Spleen (tissue), 7 donors: Measurements from ENCODE around the gene GJE1.

Experiments
- CTCF ChIP-seq, 11 experiments: fragments of 200-600 bp in 7 of 11; fragments of 450-650 bp in 4 of 11; sonication (generic) in 4 of 11; IDR thresholded peaks in 8 of 11; conservative IDR thresholded peaks in 3 of 11; 1 replicate in 7 of 11; 2 replicates in 4 of 11; pipeline versions ENCODE4 v1.4.0 to v1.8.0; 2016 to 2021; ENCODE audit warnings: antibody characterized with exemption in 11 of 11, inconsistent platforms in 4 of 11, mild to moderate bottlenecking in 1 of 11
- POLR2A ChIP-seq, 3 donors: fragments of 450-650 bp; IDR thresholded peaks; one replicate each; pipeline ENCODE4 v1.5.1; 2017; ENCODE audit warnings: antibody characterized with exemption in 3 of 3, mild to moderate bottlenecking in 1 of 3
- POLR2AphosphoS5 ChIP-seq, 3 donors: sonication (generic); formaldehyde crosslinking; IDR thresholded peaks; one replicate each; pipeline ENCODE4 v1.5.1; 2017; ENCODE audit warnings: antibody characterized with exemption in 3 of 3
- donor health status: DM: no; HTN: no; CAD: no; lungs with moderate emphysema.
- donor health status: DM: no; HTN: no; CAD: no.
- donor health status: DM: no; HTN: no; CAD: no.

GRCh38 chr6:142155895-142156757 is 23.4 kb downstream of the GJE1 start:
- peak in 7 of 11 experiments; percentile 36 to 49 (median 41) for TF ChIP-seq CTCF (IDR thresholded peaks at IDR 0.05 in 8 of 11, conservative IDR thresholded peaks at IDR 0.05 in 3 of 11)
- TF ChIP-seq POLR2AphosphoS5 (IDR thresholded peaks at IDR 0.05), result no peak
- no peak for TF ChIP-seq POLR2A (IDR thresholded peaks at IDR 0.05)
